WTC11 (cell line): ENCODE data around the gene GRB10. TPM values are rescaled to one million over a fixed set of nuclear protein-coding genes. Genes with fewer than 3 reads are reported as not detected.

Experiments
- ATAC-seq: fragments of 200-7000 bp; cut with Tn5 transposase; 2 replicates; pipeline ENCODE4 v1.10.0; 2021; ENCODE audit warnings: mild to moderate bottlenecking, moderate library complexity
- CTCF ChIA-PET: fragments of 300-600 bp; sonication (Branson Sonifier 250); formaldehyde crosslinking; loops from one replicate; lab custom pipeline; 2021; ENCODE audit warnings: antibody characterized with exemption; lab: Charles Lee
- POLR2A ChIA-PET: fragments of 350-600 bp; sonication (Branson Sonifier 250); formaldehyde crosslinking; loops from one replicate; lab custom pipeline; 2021; ENCODE audit warnings: antibody characterized with exemption; lab: Charles Lee
- DNase-seq: peaks from one replicate; pipeline ENCODE4 v3.0.0; 2021; ENCODE audit warnings: low spot score
- H3K27ac Mint-ChIP-seq: 2 replicates; pipeline ENCODE4 v1.8.0; 2021; ENCODE audit warnings: mixed read lengths
- H3K27me3 Mint-ChIP-seq: 2 replicates; pipeline ENCODE4 v1.8.0; 2021; ENCODE audit warnings: low read depth, mild to moderate bottlenecking, moderate library complexity, mixed read lengths
- H3K36me3 Mint-ChIP-seq: 2 replicates; pipeline ENCODE4 v1.8.0; 2021; ENCODE audit warnings: mixed read lengths
- H3K4me1 Mint-ChIP-seq: 2 replicates; pipeline ENCODE4 v1.8.0; 2022; ENCODE audit warnings: mixed read lengths
- H3K4me3 Mint-ChIP-seq: 2 replicates; pipeline ENCODE4 v1.8.0; 2021; ENCODE audit warnings: mild to moderate bottlenecking, moderate library complexity, mixed read lengths
- H3K9me3 Mint-ChIP-seq: 2 replicates; pipeline ENCODE4 v1.8.0; 2021; ENCODE audit warnings: mixed read lengths
- ARID4B ChIP-seq: sonication (generic); formaldehyde crosslinking; IDR thresholded peaks from 2 replicates; pipeline ENCODE4 v1.8.0; 2023; ENCODE audit warnings: missing genetic modification reagents, mild to moderate bottlenecking, borderline replicate concordance
- ATF2 ChIP-seq: sonication (generic); formaldehyde crosslinking; IDR thresholded peaks from 2 replicates; pipeline ENCODE4 v1.8.1; 2022; ENCODE audit warnings: low read depth, missing genetic modification reagents, borderline replicate concordance
- EMX1 ChIP-seq: fragments of 250-450 bp; sonication (Bioruptor Pico); IDR thresholded peaks from 2 replicates; pipeline ENCODE4 v1.8.0; 2021; ENCODE audit warnings: mild to moderate bottlenecking
- GRHL2 ChIP-seq: fragments of 250-450 bp; sonication (Bioruptor Pico); IDR thresholded peaks from 2 replicates; pipeline ENCODE4 v1.8.0; 2022; ENCODE audit warnings: mild to moderate bottlenecking, moderate library complexity; ENCODE audit not compliant: insufficient replicate concordance, severe bottlenecking
- HMGA2 ChIP-seq: fragments of 250-450 bp; sonication (Bioruptor Pico); IDR thresholded peaks from 2 replicates; pipeline ENCODE4 v1.4.0; 2021; ENCODE audit warnings: mild to moderate bottlenecking, moderate library complexity
- HMGXB4 ChIP-seq: sonication (generic); formaldehyde crosslinking; IDR thresholded peaks from 2 replicates; pipeline ENCODE4 v1.8.1; 2023; ENCODE audit warnings: mild to moderate bottlenecking, moderate library complexity, missing genetic modification reagents
- IRF1 ChIP-seq: sonication (generic); formaldehyde crosslinking; IDR thresholded peaks from 2 replicates; pipeline ENCODE4 v1.8.0; 2023; ENCODE audit warnings: missing genetic modification reagents
- IRF2 ChIP-seq: sonication (generic); formaldehyde crosslinking; IDR thresholded peaks from 2 replicates; pipeline ENCODE4 v1.8.0; 2022; ENCODE audit warnings: low read depth, missing genetic modification reagents, borderline replicate concordance
- JAZF1 ChIP-seq: fragments of 250-450 bp; sonication (Bioruptor Pico); IDR thresholded peaks from 2 replicates; pipeline ENCODE4 v1.9.0; 2021; ENCODE audit warnings: moderate library complexity, mild to moderate bottlenecking, inconsistent platforms
- KAT7 ChIP-seq: sonication (generic); formaldehyde crosslinking; IDR thresholded peaks from 2 replicates; pipeline ENCODE4 v1.8.1; 2023; ENCODE audit warnings: missing genetic modification reagents, mild to moderate bottlenecking, borderline replicate concordance
- NFATC4 ChIP-seq: fragments of 250-450 bp; sonication (Bioruptor Pico); IDR thresholded peaks from 2 replicates; pipeline ENCODE4 v1.9.0; 2021; ENCODE audit warnings: mild to moderate bottlenecking
- NFE2L1 ChIP-seq: sonication (generic); formaldehyde crosslinking; IDR thresholded peaks from 2 replicates; pipeline ENCODE4 v1.8.1; 2023; ENCODE audit warnings: missing genetic modification reagents
- ZMAT4 ChIP-seq: fragments of 250-450 bp; sonication (Bioruptor Pico); IDR thresholded peaks from 2 replicates; pipeline ENCODE4 v1.9.0; 2021; ENCODE audit warnings: mild to moderate bottlenecking
- ZNF138 ChIP-seq: sonication (generic); formaldehyde crosslinking; conservative IDR thresholded peaks from 2 replicates; pipeline ENCODE4 v1.8.1; 2022; ENCODE audit warnings: mild to moderate bottlenecking, moderate library complexity, missing genetic modification reagents
- ZNF219 ChIP-seq: sonication (generic); formaldehyde crosslinking; IDR thresholded peaks from 2 replicates; pipeline ENCODE4 v1.8.0; 2023; ENCODE audit warnings: missing genetic modification reagents, mild to moderate bottlenecking, borderline replicate concordance
- ZNF263 ChIP-seq: sonication (generic); formaldehyde crosslinking; IDR thresholded peaks from 2 replicates; pipeline ENCODE4 v1.8.1; 2022; ENCODE audit warnings: low read depth, mild to moderate bottlenecking, moderate library complexity, missing genetic modification reagents
- total RNA-seq: library from RNA; stranded (reverse); gene quantifications from 3 replicates; pipeline ENCODE4 v1.2.3, GENCODE V29; 2021
- TF ChIP-seq, protein P1 (sequence below): sonication (generic); formaldehyde crosslinking; IDR thresholded peaks from 2 replicates; pipeline ENCODE4 v1.8.0; 2023; ENCODE audit warnings: mild to moderate bottlenecking, missing genetic modification reagents
- TF ChIP-seq, protein P2 (sequence below): sonication (generic); formaldehyde crosslinking; IDR thresholded peaks from 2 replicates; pipeline ENCODE4 v1.8.0; 2022; ENCODE audit warnings: mild to moderate bottlenecking, missing genetic modification reagents

The GRB10 gene
- total RNA-seq, 1 experiment from 2014 or later, result 103 TPM

DNA sequence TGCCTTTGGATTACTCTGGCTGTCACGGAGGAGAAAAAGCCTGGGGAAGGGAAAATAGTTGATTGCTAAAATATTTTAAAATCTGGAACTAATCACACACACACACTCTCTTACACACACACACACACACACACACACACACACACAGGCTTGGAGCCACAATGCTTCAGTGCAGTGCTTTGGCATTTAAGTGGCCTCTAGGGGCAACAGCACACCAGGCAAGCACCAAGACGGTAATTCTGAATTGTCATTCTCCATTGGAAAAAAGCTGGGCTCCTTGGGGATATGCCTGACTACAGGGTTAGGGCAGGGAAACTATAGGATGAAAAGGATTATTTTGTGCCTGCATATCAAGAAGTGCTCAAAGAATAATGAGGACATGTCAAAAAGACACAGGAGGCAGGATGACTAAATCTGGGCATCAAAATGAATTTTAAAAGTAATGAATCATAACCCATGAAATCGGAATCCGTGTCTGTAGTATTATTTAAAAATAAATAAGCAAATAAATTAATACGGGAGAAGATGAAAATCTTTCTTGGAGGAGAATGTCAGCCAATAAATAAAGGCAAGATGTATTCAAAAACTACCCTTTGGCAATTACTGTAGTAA lies 187.1 kb downstream of the GRB10 start:
- no peak for TF ChIP-seq KAT7 (CRISPR knock-in tag)
- TF ChIP-seq IRF2, result no peak
- TF ChIP-seq ZNF219, result no peak
- TF ChIP-seq NFATC4, result no peak
- Mint-ChIP-seq H3K9me3 (no peaks in the 10 kb centered on the region; the same call in 1 of the 2 replicates), H3K36me3 (peaks cover 41% of the 10 kb centered on the region), H3K27ac (no peak overlapping the region), H3K4me3 (no peak overlapping the region), H3K4me1 (no peaks in the 10 kb centered on the region), H3K27me3 (no peaks in the 10 kb centered on the region)
- peak; percentile 78 for ATAC-seq
- ChIA-PET POLR2A (no interaction called here), CTCF (interaction anchor here (0.6 to 1.1 kb wide), 11 partner anchors 17 to 566 kb away, joined by 3 to 8 read pairs (median 3); no protein-coding TSS in a partner anchor)
- DNase-seq, result no peak

GRCh38 chr7:50594734-50595485 lies 187.8 kb downstream of the GRB10 start:
- H3K4me1 Mint-ChIP-seq, result no peaks in the 10 kb centered on the region
- no peak for DNase-seq
- ChIA-PET CTCF (interaction anchor here (1.0 to 1.1 kb wide), 4 partner anchors 18 to 566 kb away, joined by 3 to 8 read pairs (median 4); no protein-coding TSS in a partner anchor), POLR2A (no interaction called here)
- no peak overlapping the region for H3K4me3 Mint-ChIP-seq
- no peak for ATAC-seq
- H3K27ac Mint-ChIP-seq, result peak overlapping the region; percentile 14; the same call in 1 of the 2 replicates
- H3K36me3 Mint-ChIP-seq, result peaks cover 41% of the 10 kb centered on the region
- no peaks in the 10 kb centered on the region; the same call in 1 of the 2 replicates for H3K9me3 Mint-ChIP-seq
- H3K27me3 Mint-ChIP-seq, result no peaks in the 10 kb centered on the region
- TF ChIP-seq EMX1 (no peak), HMGXB4 (CRISPR knock-in tag) (no peak), HMGA2 (no peak), KAT7 (CRISPR knock-in tag) (no peak), ZMAT4 (CRISPR knock-in tag) (no peak), ATF2 (no peak), IRF1 (CRISPR knock-in tag) (no peak), GRHL2 (no peak), ARID4B (no peak), ZNF263 (no peak), JAZF1 (CRISPR knock-in tag) (no peak), ZNF138 (CRISPR knock-in tag) (no peak), NFE2L1 (no peak)
- TF ChIP-seq, protein P1, sequence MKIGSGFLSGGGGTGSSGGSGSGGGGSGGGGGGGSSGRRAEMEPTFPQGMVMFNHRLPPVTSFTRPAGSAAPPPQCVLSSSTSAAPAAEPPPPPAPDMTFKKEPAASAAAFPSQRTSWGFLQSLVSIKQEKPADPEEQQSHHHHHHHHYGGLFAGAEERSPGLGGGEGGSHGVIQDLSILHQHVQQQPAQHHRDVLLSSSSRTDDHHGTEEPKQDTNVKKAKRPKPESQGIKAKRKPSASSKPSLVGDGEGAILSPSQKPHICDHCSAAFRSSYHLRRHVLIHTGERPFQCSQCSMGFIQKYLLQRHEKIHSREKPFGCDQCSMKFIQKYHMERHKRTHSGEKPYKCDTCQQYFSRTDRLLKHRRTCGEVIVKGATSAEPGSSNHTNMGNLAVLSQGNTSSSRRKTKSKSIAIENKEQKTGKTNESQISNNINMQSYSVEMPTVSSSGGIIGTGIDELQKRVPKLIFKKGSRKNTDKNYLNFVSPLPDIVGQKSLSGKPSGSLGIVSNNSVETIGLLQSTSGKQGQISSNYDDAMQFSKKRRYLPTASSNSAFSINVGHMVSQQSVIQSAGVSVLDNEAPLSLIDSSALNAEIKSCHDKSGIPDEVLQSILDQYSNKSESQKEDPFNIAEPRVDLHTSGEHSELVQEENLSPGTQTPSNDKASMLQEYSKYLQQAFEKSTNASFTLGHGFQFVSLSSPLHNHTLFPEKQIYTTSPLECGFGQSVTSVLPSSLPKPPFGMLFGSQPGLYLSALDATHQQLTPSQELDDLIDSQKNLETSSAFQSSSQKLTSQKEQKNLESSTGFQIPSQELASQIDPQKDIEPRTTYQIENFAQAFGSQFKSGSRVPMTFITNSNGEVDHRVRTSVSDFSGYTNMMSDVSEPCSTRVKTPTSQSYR (CRISPR knock-in tag), result no peak
- TF ChIP-seq, protein P2, sequence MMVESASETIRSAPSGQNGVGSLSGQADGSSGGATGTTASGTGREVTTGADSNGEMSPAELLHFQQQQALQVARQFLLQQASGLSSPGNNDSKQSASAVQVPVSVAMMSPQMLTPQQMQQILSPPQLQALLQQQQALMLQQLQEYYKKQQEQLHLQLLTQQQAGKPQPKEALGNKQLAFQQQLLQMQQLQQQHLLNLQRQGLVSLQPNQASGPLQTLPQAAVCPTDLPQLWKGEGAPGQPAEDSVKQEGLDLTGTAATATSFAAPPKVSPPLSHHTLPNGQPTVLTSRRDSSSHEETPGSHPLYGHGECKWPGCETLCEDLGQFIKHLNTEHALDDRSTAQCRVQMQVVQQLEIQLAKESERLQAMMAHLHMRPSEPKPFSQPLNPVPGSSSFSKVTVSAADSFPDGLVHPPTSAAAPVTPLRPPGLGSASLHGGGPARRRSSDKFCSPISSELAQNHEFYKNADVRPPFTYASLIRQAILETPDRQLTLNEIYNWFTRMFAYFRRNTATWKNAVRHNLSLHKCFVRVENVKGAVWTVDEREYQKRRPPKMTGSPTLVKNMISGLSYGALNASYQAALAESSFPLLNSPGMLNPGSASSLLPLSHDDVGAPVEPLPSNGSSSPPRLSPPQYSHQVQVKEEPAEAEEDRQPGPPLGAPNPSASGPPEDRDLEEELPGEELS (CRISPR knock-in tag), result no peak
